ENCODE measurements around the gene NBEAL2. TPM values are rescaled to one million over a fixed set of nuclear protein-coding genes. Genes with fewer than 3 reads are reported as not detected.

The NBEAL2 gene
- total and polyA plus RNA-seq, 3 donors from 2014 or later, result 16.2 to 44.8 (median 40.2) TPM

DNA sequence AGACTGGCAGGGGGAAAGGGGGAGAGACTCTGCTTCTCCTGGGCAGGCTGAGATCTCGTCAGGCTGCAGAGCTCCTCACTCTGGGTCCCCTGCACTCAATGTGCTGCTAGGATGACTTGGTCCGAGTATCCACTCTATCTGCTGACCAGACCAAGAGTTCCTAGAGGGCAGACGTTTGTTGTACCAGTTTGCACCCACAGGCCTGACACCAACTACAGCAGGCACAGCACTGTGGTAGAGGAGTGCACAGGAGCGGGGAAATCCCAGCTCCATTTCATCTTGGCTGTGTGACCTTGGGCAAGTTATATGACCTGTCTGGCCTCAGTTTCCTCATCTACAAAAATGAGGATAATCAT is 31.9 kb upstream of the NBEAL2 start:
- no peaks in the 10 kb centered on the region for H3K27me3 ChIP-seq
- peaks cover 76% of the 10 kb centered on the region for H3K4me1 ChIP-seq
- no peak for TF ChIP-seq POLR2A (IDR thresholded peaks at IDR 0.05)
- TF ChIP-seq, protein P1, sequence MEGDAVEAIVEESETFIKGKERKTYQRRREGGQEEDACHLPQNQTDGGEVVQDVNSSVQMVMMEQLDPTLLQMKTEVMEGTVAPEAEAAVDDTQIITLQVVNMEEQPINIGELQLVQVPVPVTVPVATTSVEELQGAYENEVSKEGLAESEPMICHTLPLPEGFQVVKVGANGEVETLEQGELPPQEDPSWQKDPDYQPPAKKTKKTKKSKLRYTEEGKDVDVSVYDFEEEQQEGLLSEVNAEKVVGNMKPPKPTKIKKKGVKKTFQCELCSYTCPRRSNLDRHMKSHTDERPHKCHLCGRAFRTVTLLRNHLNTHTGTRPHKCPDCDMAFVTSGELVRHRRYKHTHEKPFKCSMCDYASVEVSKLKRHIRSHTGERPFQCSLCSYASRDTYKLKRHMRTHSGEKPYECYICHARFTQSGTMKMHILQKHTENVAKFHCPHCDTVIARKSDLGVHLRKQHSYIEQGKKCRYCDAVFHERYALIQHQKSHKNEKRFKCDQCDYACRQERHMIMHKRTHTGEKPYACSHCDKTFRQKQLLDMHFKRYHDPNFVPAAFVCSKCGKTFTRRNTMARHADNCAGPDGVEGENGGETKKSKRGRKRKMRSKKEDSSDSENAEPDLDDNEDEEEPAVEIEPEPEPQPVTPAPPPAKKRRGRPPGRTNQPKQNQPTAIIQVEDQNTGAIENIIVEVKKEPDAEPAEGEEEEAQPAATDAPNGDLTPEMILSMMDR (IDR thresholded peaks at IDR 0.05), result no peak
- H3K9me3 ChIP-seq, result no peaks in the 10 kb centered on the region
- intact Hi-C loops (cut with DNase I; ENCODE audit: low total_unique reads), result no loop called here
- no peak for DNase-seq
- H3K36me3 ChIP-seq (ENCODE audit: low read depth, missing control alignments), result no peaks in the 10 kb centered on the region
- H3K4me3 ChIP-seq, result no peak overlapping the region
- 62 to 88% methylated on average over 3 to 4 of the region's 4 CpGs for WGBS, 2 donors
- peak overlapping the region; percentile 64 to 71 for H3K27ac ChIP-seq

DNA sequence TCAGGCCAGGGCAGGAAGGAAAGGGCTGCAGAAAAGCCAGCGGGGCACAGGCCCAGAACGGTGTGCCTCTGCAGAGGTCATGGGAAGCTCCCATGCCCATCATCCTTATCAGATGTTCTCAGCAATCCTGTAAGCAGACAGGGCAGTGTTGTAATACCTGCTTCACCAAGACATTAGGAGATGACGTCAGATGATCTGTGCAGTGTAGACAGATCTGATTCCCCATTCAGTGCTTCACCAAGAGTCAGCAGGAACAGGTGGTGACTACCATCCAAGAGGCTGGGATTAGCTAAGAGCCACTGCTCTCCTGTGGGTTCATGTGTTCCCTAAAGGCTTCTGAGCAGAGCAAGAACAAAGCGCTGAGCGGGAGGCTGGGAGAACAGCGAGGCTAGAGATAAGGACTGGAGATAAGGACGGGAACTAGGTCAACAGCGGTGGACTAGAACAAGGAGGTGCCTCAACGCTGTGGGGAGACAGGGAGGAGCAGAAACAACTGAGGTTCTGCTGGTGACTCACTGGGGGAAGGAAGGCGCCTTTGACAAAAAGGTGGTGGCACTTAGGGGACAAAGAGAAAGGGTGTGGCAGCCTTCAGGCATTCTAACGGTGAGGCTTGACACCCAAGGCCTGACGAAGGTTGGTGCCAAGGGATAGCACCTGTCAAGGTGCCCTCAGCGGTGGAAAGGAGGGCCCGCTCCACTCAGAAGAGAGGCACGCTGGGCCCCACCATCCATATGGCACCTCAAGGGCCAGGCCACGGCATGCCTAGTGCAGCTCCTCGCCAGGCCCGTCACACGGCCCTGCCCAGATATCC is 31.3 kb upstream of the NBEAL2 start:
- no peak for TF ChIP-seq POLR2A (IDR thresholded peaks at IDR 0.05)
- TF ChIP-seq, protein P1 (IDR thresholded peaks at IDR 0.05), result no peak
- peak; percentile 90 for DNase-seq
- WGBS, 2 donors, result 37 to 46% methylated on average over 11 to 17 of the region's 19 CpGs
- Histone ChIP-seq H3K36me3 (ENCODE audit: low read depth, missing control alignments) (no peaks in the 10 kb centered on the region), H3K4me3 (no peak overlapping the region), H3K27me3 (no peaks in the 10 kb centered on the region), H3K9me3 (no peaks in the 10 kb centered on the region), H3K27ac (peak overlapping the region; percentile 64 to 71), H3K4me1 (peaks cover 77% of the 10 kb centered on the region)
- intact Hi-C loops (cut with DNase I; ENCODE audit: low total_unique reads), result no loop called here

DNA sequence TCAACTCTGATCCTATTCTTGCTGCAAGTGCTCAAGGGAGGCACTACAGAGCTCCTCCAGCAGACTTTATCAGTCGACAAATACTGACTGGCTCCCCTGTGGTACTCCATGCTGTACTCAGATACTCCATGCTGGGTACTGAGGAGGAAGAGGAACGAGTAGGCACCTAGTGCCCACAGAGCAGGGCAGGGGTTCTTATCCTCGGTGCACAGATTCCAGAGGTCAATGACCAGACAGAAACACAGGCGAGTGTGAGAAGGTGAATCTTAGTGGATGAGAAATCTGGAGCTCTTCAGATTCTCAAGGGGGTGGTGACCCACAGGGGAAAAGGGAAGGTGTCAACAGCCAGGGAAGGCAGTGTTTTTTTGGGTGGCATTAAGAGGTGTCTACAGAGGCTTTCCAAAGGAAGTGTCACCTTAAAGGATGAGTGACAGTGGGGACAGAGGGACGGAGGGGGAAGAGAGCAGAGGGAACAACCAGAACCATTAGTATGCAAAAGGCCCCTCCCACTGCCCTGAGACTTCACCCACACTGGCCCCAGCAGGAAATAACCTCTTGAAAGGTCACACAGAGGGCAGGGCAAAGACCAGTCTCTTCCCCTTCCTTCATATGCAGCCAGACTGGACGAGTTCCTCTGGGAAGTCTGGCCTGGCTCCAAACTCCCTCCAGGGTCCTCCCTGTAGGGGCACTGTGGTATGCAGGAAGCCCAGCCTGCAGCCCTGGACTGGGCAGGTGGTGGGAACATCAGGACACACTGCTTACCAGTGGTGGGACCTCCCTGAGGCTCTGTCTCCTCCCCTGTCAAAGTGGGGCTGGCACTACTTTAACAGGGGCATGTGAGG is 30.4 kb upstream of the NBEAL2 start:
- Histone ChIP-seq H3K27ac (peak overlapping the region; percentile 64 to 71), H3K27me3 (no peaks in the 10 kb centered on the region), H3K9me3 (no peaks in the 10 kb centered on the region), H3K4me1 (peaks cover 76% of the 10 kb centered on the region), H3K36me3 (ENCODE audit: low read depth, missing control alignments) (no peaks in the 10 kb centered on the region), H3K4me3 (no peak overlapping the region)
- intact Hi-C loops (cut with DNase I; ENCODE audit: low total_unique reads), result no loop called here
- 53 to 55% methylated on average over 4 to 6 of the region's 6 CpGs for WGBS, 2 donors
- DNase-seq, result no peak
- TF ChIP-seq, protein P1 (IDR thresholded peaks at IDR 0.05), result no peak
- no peak for TF ChIP-seq POLR2A (IDR thresholded peaks at IDR 0.05)

GRCh38 chr3:46950177-46950576 is 29.3 kb upstream of the NBEAL2 start:
- no peaks in the 10 kb centered on the region for H3K27me3 ChIP-seq
- H3K36me3 ChIP-seq (ENCODE audit: low read depth, missing control alignments), result no peaks in the 10 kb centered on the region
- peaks cover 72% of the 10 kb centered on the region for H3K4me1 ChIP-seq
- H3K9me3 ChIP-seq, result no peaks in the 10 kb centered on the region
- H3K4me3 ChIP-seq, result no peak overlapping the region
- DNase-seq, result no peak
- TF ChIP-seq POLR2A (IDR thresholded peaks at IDR 0.05), result no peak
- TF ChIP-seq, protein P1 (IDR thresholded peaks at IDR 0.05), result no peak
- WGBS, 2 donors, result 68 to 77% methylated on average over 2 of the region's 2 CpGs
- H3K27ac ChIP-seq, result no peak overlapping the region
- intact Hi-C loops (cut with DNase I; ENCODE audit: low total_unique reads), result no loop called here

Data from testis (tissue), 3 donors.